Measurements from ENCODE around the gene TENM4.

Gene TENM4

DNA sequence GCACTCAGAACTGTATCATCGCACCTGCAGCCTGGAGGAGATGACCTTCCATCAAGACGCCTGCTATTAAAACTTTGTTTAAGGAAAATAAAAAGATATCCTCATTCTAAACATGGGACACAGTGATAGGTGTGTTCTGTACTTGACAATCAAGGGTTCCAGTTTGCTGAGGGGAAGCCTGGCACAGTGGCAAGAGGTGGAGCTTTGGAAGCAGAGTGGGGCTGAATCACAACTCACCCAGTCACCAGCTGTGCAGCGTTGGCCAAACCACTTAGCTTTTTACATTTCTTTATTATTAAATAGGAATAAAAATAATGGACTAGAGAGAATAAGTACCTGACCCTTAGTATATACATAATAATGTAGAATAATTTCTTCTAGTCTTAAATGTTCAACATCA is 220.7 kb downstream of the TENM4 start:
- TF ChIP-seq TAF1 (IDR thresholded peaks at IDR 0.05; ENCODE audit: borderline replicate concordance, insufficient read depth, low read length) (no peak), POLR2AphosphoS5 (IDR thresholded peaks at IDR 0.05; ENCODE audit: low read depth, low read length) (no peak), SIN3A (IDR thresholded peaks at IDR 0.05; ENCODE audit: borderline replicate concordance, insufficient read depth, low read length) (no peak)
- TF ChIP-seq, protein P1, sequence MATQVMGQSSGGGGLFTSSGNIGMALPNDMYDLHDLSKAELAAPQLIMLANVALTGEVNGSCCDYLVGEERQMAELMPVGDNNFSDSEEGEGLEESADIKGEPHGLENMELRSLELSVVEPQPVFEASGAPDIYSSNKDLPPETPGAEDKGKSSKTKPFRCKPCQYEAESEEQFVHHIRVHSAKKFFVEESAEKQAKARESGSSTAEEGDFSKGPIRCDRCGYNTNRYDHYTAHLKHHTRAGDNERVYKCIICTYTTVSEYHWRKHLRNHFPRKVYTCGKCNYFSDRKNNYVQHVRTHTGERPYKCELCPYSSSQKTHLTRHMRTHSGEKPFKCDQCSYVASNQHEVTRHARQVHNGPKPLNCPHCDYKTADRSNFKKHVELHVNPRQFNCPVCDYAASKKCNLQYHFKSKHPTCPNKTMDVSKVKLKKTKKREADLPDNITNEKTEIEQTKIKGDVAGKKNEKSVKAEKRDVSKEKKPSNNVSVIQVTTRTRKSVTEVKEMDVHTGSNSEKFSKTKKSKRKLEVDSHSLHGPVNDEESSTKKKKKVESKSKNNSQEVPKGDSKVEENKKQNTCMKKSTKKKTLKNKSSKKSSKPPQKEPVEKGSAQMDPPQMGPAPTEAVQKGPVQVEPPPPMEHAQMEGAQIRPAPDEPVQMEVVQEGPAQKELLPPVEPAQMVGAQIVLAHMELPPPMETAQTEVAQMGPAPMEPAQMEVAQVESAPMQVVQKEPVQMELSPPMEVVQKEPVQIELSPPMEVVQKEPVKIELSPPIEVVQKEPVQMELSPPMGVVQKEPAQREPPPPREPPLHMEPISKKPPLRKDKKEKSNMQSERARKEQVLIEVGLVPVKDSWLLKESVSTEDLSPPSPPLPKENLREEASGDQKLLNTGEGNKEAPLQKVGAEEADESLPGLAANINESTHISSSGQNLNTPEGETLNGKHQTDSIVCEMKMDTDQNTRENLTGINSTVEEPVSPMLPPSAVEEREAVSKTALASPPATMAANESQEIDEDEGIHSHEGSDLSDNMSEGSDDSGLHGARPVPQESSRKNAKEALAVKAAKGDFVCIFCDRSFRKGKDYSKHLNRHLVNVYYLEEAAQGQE (IDR thresholded peaks at IDR 0.05; ENCODE audit: insufficient read depth in 1 of 2, low read depth in 2 of 2, low read length in 2 of 2), result no peak

- TF ChIP-seq, protein P1 (IDR thresholded peaks at IDR 0.05; ENCODE audit: insufficient read depth in 1 of 2, low read depth in 2 of 2, low read length in 2 of 2), result no peak
- no peak for TF ChIP-seq TAF1 (IDR thresholded peaks at IDR 0.05; ENCODE audit: borderline replicate concordance, insufficient read depth, low read length)
Measured at GRCh38 chr11:79219186-79220045, 221.4 kb downstream of the TENM4 start.

DNA sequence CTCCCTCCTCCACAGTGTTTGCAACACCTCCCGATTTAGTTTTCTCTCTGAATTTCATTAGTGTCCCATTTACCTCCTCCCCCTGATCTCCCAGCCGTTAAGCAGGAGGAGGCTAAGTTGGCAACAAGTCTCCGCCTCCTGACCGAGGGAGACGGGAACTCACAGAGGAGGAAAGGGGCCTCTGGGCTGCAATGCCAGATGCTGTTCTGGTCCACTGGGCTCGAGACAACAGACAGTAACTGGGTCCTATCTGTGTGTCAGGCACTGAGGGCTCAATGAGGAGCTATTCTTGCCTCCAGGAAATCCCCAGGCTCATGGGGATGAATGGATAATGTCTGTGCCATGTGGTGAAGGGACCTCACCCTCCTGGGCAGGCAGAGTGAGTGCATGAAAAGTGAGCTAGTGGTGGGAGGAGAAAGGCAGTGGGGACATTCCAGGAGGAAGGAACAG is 228.1 kb downstream of the TENM4 start:
- TF ChIP-seq POLR2AphosphoS5 (IDR thresholded peaks at IDR 0.05; ENCODE audit: low read depth, low read length), result no peak
- TF ChIP-seq SIN3A (IDR thresholded peaks at IDR 0.05; ENCODE audit: borderline replicate concordance, insufficient read depth, low read length), result 0 out of 2 replicates have a peak, but pooled peaks have one; percentile 5
- no peak for TF ChIP-seq FOXP2 (optimal IDR thresholded peaks at IDR 0.05; ENCODE audit: borderline replicate concordance, extremely low read depth, extremely low read length, insufficient read depth)

GRCh38 chr11:79209540-79210266 is 231.1 kb downstream of the TENM4 start:
- no peak for TF ChIP-seq FOXP2 (optimal IDR thresholded peaks at IDR 0.05; ENCODE audit: borderline replicate concordance, extremely low read depth, extremely low read length, insufficient read depth)

GRCh38 chr11:79208126-79208525 is 232.7 kb downstream of the TENM4 start:
- no peak for TF ChIP-seq SIN3A (IDR thresholded peaks at IDR 0.05; ENCODE audit: borderline replicate concordance, insufficient read depth, low read length)
- no peak for TF ChIP-seq POLR2AphosphoS5 (IDR thresholded peaks at IDR 0.05; ENCODE audit: low read depth, low read length)
- TF ChIP-seq FOXP2 (optimal IDR thresholded peaks at IDR 0.05; ENCODE audit: borderline replicate concordance, extremely low read depth, extremely low read length, insufficient read depth), result no peak
- TF ChIP-seq, protein P1 (IDR thresholded peaks at IDR 0.05; ENCODE audit: insufficient read depth in 1 of 2, low read depth in 2 of 2, low read length in 2 of 2), result no peak
- TF ChIP-seq TAF1 (IDR thresholded peaks at IDR 0.05; ENCODE audit: borderline replicate concordance, insufficient read depth, low read length), result no peak

DNA sequence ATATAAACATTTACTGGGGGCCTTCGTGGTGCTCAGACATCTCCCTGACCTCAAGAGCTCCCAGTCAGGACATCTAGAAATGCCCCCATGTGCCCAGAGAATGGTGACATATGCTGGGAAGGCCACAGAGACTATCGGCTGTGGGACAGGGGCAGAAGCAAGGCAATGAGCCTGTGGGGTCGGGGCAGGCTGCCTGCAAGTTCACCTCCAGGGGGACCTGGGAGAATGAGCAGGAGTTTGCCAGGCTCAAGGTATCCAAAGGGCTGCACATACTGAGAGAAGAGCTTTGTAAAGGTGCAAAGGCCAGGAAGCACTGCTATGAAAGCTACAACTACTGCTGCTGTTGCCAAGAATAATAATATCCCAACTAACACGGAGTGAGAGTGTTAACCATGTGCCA is 233.9 kb downstream of the TENM4 start:
- TF ChIP-seq, protein P1 (IDR thresholded peaks at IDR 0.05; ENCODE audit: insufficient read depth in 1 of 2, low read depth in 2 of 2, low read length in 2 of 2), result no peak
- TF ChIP-seq FOXP2 (optimal IDR thresholded peaks at IDR 0.05; ENCODE audit: borderline replicate concordance, extremely low read depth, extremely low read length, insufficient read depth), result no peak
- TF ChIP-seq SIN3A (IDR thresholded peaks at IDR 0.05; ENCODE audit: borderline replicate concordance, insufficient read depth, low read length), result no peak
- no peak for TF ChIP-seq TAF1 (IDR thresholded peaks at IDR 0.05; ENCODE audit: borderline replicate concordance, insufficient read depth, low read length)
- no peak for TF ChIP-seq POLR2AphosphoS5 (IDR thresholded peaks at IDR 0.05; ENCODE audit: low read depth, low read length)
